Pancreas (tissue), 10 donors: Measurements from ENCODE around the gene SMURF2. TPM values are rescaled to one million over a fixed set of nuclear protein-coding genes. Genes with fewer than 3 reads are reported as not detected.
"Not testable (repeated sequence)": the region's sequence is repeated elsewhere in the genome, so short reads cannot be mapped to it uniquely, and the experiment has no call there.

Experiments
- ATAC-seq, 4 donors: fragments of 200-7000 bp; cut with Tn5 transposase; one replicate each; pipeline versions ENCODE4 v1.8.0 to v1.9.1; 2020; ENCODE audit warnings: mild to moderate bottlenecking in 4 of 4, moderate library complexity in 4 of 4
- DNase-seq, 6 donors: peaks; one replicate each; pipeline ENCODE4 v3.0.0-alpha.2; 2020
- FAIRE-seq: peaks from 2 replicates; lab custom pipeline; 2012; peaks lifted over from hg19 to GRCh38; lab: Jason Lieb, UNC
- H3K27ac ChIP-seq, 4 donors: fragments of 200-600 bp; sonication (generic); 1 replicate in 3 of 4; 2 replicates in 1 of 4; pipeline versions ENCODE4 v1.5.0 to v1.8.0; 2020
- H3K27me3 ChIP-seq, 4 donors: fragments of 200-600 bp; one replicate each; pipeline ENCODE4 v1.8.0; 2021
- H3K36me3 ChIP-seq, 3 donors: fragments of 200-600 bp; sonication (generic) in 1 of 3; one replicate each; pipeline versions ENCODE4 v1.5.0 to v1.8.0; 2020 to 2021
- H3K4me1 ChIP-seq, 3 donors: fragments of 200-600 bp; one replicate each; pipeline ENCODE4 v1.8.0; 2021
- H3K4me3 ChIP-seq, 4 donors: fragments of 200-600 bp; sonication (generic) in 2 of 4; one replicate each; pipeline versions ENCODE4 v1.5.0 to v1.8.0; 2020 to 2021
- H3K9me3 ChIP-seq, 4 donors: fragments of 200-600 bp; one replicate each; pipeline ENCODE4 v1.8.0; 2021
- CTCF ChIP-seq, 4 donors: fragments of 200-600 bp; sonication (generic) in 3 of 4; IDR thresholded peaks; one replicate each; pipeline versions ENCODE4 v1.5.0 to v1.8.0; 2021; ENCODE audit warnings: antibody characterized with exemption in 4 of 4
- WGBS, 2 donors: extraction: QIAGEN DNeasy Blood & Tissue Kit; methylation state at CpG; one replicate each; pipeline ENCODE4 v1.1.7; 2013; 5-methylcytosine and 5-hydroxymethylcytosine counted together
- intact Hi-C, 3 donors: fragments of 100-400 bp; cut with DNase I; formaldehyde crosslinking; loops; one replicate each; pipeline versions ENCODE4 v1.11.1 to v1.14.2; 2022
- polyA plus RNA-seq, 2 donors: library from polyadenylated mRNA; stranded (reverse); fragments of 200-250 nt; gene quantifications; one replicate each; pipeline ENCODE4 v1.2.3, GENCODE V29; 2013
- total RNA-seq, 6 donors: library from RNA; stranded (reverse); fragmentation: NEBNext Ultra II Directional in 4 of 6; extraction: Animal tissue kit (Norgen Biotek cat#: 25700) in 4 of 6; gene quantifications; one replicate each; pipeline versions ENCODE4 v1.2.1 to v1.2.4, GENCODE V29; 2021 to 2023
- donor health status: healthy with polysubstance abuse.
- donor health status: DM: no; HTN: no; CAD: no; lungs with moderate emphysema.
- donor health status: DM: no; HTN: no; CAD: no.
- donor health status: control.
- donor health status: control.
- donor health status: Bipolar disorder and iron deficiency.
- donor health status: DM: yes; HTN: yes; CAD: no.
- donor health status: DM: no; HTN: no; CAD: no.
- donor health status: DM: no; HTN: no; CAD: no.
- donor health status: DM: yes; HTN: yes; CAD: no.

SMURF2 gene
- total and polyA plus RNA-seq, 8 donors: 3.0 to 17.1 (median 8.0) TPM

- Histone ChIP-seq H3K36me3 (peaks cover 0 to 9% (median 4%) of the 10 kb centered on the region in 3 donors), H3K4me3 (no peak overlapping the region), H3K9me3 (no peaks in the 10 kb centered on the region), H3K4me1 (no peaks in the 10 kb centered on the region), H3K27me3 (no peaks in the 10 kb centered on the region), H3K27ac (no peak overlapping the region)
- intact Hi-C loops: no loop called here
- DNase-seq (no peak), FAIRE-seq (no peak), ATAC-seq (no peak)
- TF ChIP-seq CTCF (IDR thresholded peaks at IDR 0.05): no peak
- WGBS, 2 donors: 90 to 96% methylated on average over 1 of the region's 1 CpG
Measured at GRCh38 chr17:64591944-64592343, 70.2 kb downstream of the SMURF2 start.

DNA sequence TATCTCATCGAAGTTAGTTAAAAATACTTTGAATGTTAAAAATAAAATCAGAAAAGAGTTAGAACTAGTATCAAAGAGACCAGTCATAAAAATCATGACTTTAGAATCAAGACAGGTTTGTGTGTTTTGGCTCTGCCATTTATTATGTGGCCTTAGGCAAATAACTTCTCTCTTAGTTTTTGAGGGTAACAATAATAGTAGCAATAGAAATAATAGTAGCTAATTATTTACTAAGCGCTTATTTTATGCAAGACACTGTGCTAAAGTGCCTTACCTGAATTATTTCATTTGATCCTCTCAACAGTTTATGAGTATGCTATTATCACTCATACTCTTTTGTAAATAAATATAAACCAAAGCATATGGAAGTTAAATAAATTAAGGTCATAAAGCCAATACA is 77.0 kb downstream of the SMURF2 start:
- ATAC-seq (no peak), DNase-seq (no peak), FAIRE-seq (no peak)
- Histone ChIP-seq H3K4me1 (no peaks in the 10 kb centered on the region), H3K27me3 (no peaks in the 10 kb centered on the region), H3K27ac (no peak overlapping the region), H3K9me3 (no peaks in the 10 kb centered on the region), H3K36me3 (peaks cover 0 to 2% (median 0%) of the 10 kb centered on the region in 3 donors), H3K4me3 (no peak overlapping the region)
- 93 to 95% methylated on average over 2 of the region's 2 CpGs for WGBS, 2 donors
- no peak for TF ChIP-seq CTCF (IDR thresholded peaks at IDR 0.05)
- intact Hi-C loops: no loop called here

DNA sequence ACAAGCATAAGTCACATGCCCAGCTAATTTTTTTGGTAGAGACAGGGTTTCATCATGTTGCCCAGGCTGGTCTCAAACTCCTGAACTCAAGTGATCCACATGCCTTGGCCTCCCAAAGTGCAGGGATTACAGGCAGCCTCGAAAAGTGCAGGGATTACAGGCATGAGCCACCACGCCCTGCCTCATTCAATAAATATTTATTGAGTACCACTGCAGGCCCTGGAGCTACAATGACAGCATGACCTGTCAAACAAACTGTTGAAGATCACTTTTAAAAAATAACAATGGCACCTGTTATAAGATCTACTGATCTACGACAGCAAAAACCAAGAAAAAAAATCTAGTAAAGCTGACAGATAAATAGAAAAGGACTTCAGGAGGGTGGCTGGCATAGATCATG is 79.1 kb downstream of the SMURF2 start:
- H3K9me3 ChIP-seq: no peaks in the 10 kb centered on the region
- TF ChIP-seq CTCF (IDR thresholded peaks at IDR 0.05): no peak
- H3K4me1 ChIP-seq: no peaks in the 10 kb centered on the region
- DNase-seq (no peak), ATAC-seq (no peak), FAIRE-seq (no peak)
- H3K4me3 ChIP-seq: no peak overlapping the region
- intact Hi-C loops: no loop called here
- H3K27ac ChIP-seq: no peak overlapping the region
- peaks cover 0 to 8% (median 0%) of the 10 kb centered on the region in 3 donors for H3K36me3 ChIP-seq
- WGBS, 2 donors: 82 to 89% methylated on average over 3 of the region's 3 CpGs
- no peaks in the 10 kb centered on the region for H3K27me3 ChIP-seq

GRCh38 chr17:64580384-64581315 is 81.5 kb downstream of the SMURF2 start:
- no peak for FAIRE-seq
- no peak for DNase-seq
- TF ChIP-seq CTCF (IDR thresholded peaks at IDR 0.05): no peak
- no peak overlapping the region for H3K27ac ChIP-seq
- intact Hi-C loops: no loop called here
- WGBS, 2 donors: 74 to 80% methylated on average over 7 of the region's 7 CpGs
- peaks cover 0 to 8% (median 0%) of the 10 kb centered on the region in 3 donors for H3K36me3 ChIP-seq
- H3K4me3 ChIP-seq: no peak overlapping the region
- no peaks in the 10 kb centered on the region for H3K9me3 ChIP-seq
- H3K4me1 ChIP-seq: no peaks in the 10 kb centered on the region
- H3K27me3 ChIP-seq: no peaks in the 10 kb centered on the region
- no peak for ATAC-seq

GRCh38 chr17:64579917-64580316 is 82.2 kb downstream of the SMURF2 start:
- H3K27me3 ChIP-seq: no peaks in the 10 kb centered on the region
- DNase-seq (no peak), ATAC-seq (no peak), FAIRE-seq (no peak)
- no peaks in the 10 kb centered on the region for H3K9me3 ChIP-seq
- intact Hi-C loops: no loop called here
- no peaks in the 10 kb centered on the region for H3K4me1 ChIP-seq
- no peak for TF ChIP-seq CTCF (IDR thresholded peaks at IDR 0.05)
- no peak overlapping the region for H3K27ac ChIP-seq
- peaks cover 0 to 8% (median 0%) of the 10 kb centered on the region in 3 donors for H3K36me3 ChIP-seq
- WGBS, 2 donors: 93 to 94% methylated on average over 1 of the region's 1 CpG
- no peak overlapping the region for H3K4me3 ChIP-seq

GRCh38 chr17:64577025-64577424 is 85.1 kb downstream of the SMURF2 start:
- ATAC-seq, intact Hi-C loops, FAIRE-seq: not testable (repeated sequence)

More at GRCh38 chr17:64577025-64577424, 85.1 kb downstream of the SMURF2 start:
- 95 to 97% methylated on average over 4 of the region's 4 CpGs for WGBS, 2 donors
- not testable (repeated sequence) for H3K27me3 ChIP-seq, H3K27ac ChIP-seq, H3K4me1 ChIP-seq, H3K36me3 ChIP-seq, DNase-seq, H3K4me3 ChIP-seq, H3K9me3 ChIP-seq
